Measurements from ENCODE around the gene PTGR1.
A peak's percentile ranks its signal among the peaks of the same experiment; 100 is the strongest.

PTGR1 gene

GRCh38 chr9:111542497-111543254 lies 56.8 kb downstream of the PTGR1 start:
- no peak for DNase-seq (ENCODE audit: low spot score)

- no peak for DNase-seq (ENCODE audit: low spot score)
These were observed 66.2 kb downstream of the PTGR1 start for GRCh38 chr9:111533099-111533790.

- no peak for DNase-seq (ENCODE audit: low spot score)
These were observed 67.7 kb downstream of the PTGR1 start for GRCh38 chr9:111531716-111532115.

- no peak for DNase-seq (ENCODE audit: low spot score)
These were observed 69.7 kb downstream of the PTGR1 start for GRCh38 chr9:111529787-111530186.

GRCh38 chr9:111527347-111527746 lies 72.1 kb downstream of the PTGR1 start:
- no peak for DNase-seq (ENCODE audit: low spot score)

GRCh38 chr9:111525056-111525977 lies 74.1 kb downstream of the PTGR1 start, which contains the start of gene ZNF483:
TSS of gene ZNF483 (plus strand) at chr9:111525179. CDS start at chr9:111527396, 2,217 bp downstream.
- DNase-seq (ENCODE audit: low spot score) = peak; percentile 85

- DNase-seq (ENCODE audit: low spot score) = no peak
These were observed 74.8 kb downstream of the PTGR1 start for GRCh38 chr9:111524731-111525055.

GRCh38 chr9:111516061-111516465 lies 83.4 kb downstream of the PTGR1 start:
- DNase-seq (ENCODE audit: low spot score) = no peak

- DNase-seq (ENCODE audit: low spot score) = no peak
These were observed 84.5 kb downstream of the PTGR1 start for GRCh38 chr9:111514967-111515366.

All from left forelimb (tissue), 1 donor.